ENCODE results near the gene ZNF619. TPM values are rescaled to one million over a fixed set of nuclear protein-coding genes. Genes with fewer than 3 reads are reported as not detected.

The ZNF619 gene
- total and polyA plus RNA-seq, 2 of the 4 experiments (the other 2 are of a cell fraction), result 2.0 to 4.8 TPM

DNA sequence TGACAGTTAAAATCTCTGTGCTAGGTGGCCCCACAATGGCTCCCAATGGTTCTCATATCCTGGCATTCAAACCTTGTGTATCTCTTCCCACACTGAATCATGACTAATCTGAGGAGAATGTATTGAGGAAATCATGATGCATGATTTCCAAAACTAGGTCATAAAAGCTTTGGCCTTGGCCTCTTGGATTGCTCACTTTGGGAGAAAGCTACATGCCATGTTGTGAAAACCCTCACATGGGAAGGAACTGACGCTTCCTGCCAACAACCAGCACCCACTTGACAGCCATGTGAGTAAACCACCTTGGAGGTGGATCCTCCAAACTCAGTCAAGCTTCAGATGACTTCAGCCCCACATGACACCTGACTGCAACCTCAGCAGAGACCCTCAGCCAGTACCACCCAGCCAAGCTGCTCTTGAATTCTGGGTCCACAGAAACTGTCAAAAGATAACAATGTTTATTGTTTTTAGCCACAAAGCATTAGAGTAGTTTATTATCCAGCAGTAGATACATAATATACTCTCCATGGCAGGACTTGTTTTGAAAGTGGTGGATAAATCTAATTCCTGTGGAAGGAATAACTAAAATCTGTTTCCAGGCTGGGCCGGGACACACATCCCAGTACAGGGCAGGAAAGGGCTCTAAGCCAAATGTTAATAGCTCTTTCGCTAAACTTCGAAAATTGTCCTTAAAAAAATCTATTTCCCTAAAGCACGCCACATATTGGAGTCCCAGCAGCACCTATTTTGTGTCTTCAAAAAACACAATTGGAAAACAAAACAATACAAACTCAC is 27.9 kb downstream of the ZNF619 start (continued):
- TF ChIP-seq, protein P1, sequence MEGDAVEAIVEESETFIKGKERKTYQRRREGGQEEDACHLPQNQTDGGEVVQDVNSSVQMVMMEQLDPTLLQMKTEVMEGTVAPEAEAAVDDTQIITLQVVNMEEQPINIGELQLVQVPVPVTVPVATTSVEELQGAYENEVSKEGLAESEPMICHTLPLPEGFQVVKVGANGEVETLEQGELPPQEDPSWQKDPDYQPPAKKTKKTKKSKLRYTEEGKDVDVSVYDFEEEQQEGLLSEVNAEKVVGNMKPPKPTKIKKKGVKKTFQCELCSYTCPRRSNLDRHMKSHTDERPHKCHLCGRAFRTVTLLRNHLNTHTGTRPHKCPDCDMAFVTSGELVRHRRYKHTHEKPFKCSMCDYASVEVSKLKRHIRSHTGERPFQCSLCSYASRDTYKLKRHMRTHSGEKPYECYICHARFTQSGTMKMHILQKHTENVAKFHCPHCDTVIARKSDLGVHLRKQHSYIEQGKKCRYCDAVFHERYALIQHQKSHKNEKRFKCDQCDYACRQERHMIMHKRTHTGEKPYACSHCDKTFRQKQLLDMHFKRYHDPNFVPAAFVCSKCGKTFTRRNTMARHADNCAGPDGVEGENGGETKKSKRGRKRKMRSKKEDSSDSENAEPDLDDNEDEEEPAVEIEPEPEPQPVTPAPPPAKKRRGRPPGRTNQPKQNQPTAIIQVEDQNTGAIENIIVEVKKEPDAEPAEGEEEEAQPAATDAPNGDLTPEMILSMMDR (conservative IDR thresholded peaks at IDR 0.05; ENCODE audit: low read depth, low read length), result no peak
